SIG-M5 treated with dmso at 0.1 percent for 504 hours (cell line): ENCODE measurements around the gene RBM44.
"Not testable (repeated sequence)": the region's sequence is repeated elsewhere in the genome, so short reads cannot be mapped to it uniquely, and the experiment has no call there.

Source experiments
- DNase-seq: peaks from one replicate; lab custom pipeline; 2025; ENCODE audit not compliant: unreplicated experiment; lab: John Stamatoyannopoulos, UW

The RBM44 gene, protein sequence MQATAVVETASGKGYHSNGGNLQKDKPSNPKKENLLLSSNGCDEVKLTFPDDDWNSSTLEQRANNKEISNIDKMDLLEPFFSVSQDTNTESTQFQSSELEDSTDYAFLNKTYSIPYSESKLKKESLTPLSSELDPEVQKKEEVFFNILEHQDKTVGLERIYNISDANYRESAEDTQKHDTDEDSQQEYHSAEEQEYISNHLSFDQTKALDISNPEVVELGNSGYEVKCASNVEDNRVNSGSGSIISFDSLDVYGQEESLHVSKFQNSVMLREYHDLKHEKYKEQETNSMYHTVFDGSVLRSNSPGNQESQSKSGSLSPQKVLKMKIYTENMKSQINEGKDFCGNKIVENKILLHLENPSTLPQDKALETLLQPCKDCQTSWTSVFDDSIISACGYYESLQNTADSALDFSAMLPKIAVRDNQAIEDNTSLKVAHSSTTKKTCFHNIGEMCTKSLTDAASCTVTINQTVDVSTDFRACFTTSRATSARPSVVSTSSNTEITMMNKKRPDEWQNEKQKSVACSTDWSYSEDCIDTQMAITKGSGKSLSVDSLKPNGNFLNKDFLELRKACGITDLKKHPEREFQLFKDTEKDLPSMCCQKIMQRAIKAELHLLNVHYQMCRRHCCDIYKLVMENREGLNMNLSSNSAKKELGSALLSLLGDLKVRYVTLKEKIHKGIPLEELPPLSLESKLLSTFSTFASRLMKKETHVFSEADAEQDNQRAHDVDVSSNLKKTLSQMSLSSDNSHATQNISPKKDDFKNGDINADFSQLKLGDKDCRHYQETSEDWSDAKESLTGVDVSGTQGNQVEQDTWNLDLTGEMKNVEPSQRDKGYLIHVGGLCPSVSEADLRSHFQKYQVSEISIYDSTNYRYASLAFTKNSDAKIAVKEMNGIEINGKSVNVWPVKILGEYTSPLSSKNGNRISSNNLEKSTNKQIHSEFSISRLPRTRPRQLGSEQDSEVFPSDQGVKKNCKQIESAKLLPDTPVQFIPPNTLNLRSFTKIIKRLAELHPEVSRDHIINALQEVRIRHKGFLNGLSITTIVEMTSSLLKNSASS

DNA sequence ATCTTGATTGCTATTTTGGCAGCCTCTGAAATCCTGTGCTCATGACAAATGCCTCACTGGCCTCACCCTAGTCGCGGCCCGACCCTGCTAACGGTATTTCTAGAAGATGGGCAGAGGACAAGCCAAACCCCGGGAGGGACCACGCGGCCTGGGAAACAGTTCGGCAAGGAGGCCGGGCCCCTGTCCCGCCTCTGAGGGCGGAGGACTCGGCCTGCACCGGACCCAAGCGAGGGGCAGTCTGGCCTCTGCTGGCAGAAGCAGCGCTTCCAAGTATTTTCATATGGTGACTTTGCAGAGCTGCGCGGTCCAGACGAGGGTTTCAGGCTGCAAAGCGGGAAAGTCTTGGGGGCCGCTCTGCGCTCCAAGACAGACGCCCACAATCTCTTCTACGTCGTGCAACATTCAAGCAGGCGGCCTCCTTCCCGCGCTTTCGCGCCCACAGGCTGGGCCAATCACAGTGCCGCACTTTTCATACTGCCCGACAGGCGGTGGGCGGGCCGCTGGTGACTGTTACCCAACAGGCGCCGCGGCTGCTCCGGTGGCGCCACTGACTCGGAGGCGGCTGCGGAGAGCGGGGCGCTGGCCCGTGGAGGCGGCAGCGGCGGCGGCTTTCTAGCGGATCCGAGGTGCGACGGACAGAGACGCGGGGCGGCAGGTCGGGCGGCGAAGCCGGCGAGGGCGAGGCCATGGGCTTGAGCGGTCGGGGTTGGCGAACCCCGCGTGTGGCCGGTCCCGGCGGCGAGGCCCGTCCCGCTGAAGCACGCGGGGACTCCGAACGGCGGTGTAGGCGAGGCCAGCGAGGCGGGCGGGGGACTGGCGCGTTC lies at the start of gene RBM44:
Gene RBM44 (plus strand): TSS at position 544 of the 824 bp plus-strand sequence. CDS start 14,831 bp downstream, outside the sequence.
- no peak for DNase-seq

DNA sequence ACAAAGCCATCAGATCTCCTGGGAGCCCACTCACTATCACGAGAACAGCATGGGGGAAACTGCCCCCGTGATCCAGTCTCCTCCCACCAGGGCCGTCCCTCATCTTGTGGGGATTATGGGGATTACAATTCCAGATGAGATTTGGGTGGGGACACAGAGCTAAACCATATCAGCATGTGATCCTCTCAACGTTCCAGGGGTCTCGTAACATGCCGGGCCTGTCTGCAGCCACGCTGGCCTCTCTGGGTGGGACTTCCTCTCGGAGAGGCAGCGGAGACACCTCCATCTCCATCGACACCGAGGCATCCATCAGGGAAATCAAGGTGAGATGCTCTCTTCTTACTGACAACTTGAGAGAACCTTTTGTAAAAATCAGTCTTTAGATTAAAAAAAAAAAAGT lies 49.6 kb upstream of the RBM44 start:
- no peak for DNase-seq

DNA sequence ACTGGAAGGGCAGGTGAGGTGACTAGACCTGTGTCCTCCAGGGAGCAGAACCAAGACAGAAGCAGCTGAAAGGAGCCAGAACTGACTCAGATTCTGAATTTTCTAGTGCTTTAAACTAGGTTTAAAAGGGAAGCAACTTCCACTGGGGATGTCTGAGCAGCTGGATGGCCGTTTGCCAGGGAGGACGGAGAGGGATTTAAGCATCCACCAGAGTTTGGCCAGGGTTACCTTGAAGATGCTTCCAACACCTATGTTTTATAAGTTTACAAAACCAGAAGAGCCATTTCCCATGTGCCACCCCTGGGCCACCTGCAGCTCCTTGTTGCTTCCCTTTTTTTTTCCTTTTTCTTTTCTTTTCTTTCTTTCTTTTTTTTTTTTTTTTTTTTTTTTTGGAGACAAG lies 48.6 kb upstream of the RBM44 start:
- no peak for DNase-seq

DNA sequence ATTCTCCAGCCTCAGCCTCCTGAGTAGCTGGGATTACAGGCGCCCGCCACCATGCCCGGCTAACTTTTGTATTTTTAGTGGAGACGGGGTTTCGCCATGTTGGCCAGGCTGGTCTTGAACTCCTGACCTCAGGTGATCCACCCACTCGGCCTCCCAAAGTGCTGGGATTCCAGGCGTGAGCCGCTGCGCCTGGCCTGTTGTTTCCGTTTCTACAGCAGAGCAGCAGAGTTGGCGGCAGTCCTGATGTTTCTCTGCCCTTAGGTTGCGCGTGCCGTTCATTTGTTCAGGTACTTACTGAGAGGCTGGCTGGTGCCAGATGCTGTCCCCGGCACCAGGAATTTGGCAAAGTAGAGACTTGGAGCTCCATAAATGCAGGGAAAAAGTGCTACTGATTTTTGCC lies 48.1 kb upstream of the RBM44 start:
- DNase-seq: not testable (repeated sequence)

DNA sequence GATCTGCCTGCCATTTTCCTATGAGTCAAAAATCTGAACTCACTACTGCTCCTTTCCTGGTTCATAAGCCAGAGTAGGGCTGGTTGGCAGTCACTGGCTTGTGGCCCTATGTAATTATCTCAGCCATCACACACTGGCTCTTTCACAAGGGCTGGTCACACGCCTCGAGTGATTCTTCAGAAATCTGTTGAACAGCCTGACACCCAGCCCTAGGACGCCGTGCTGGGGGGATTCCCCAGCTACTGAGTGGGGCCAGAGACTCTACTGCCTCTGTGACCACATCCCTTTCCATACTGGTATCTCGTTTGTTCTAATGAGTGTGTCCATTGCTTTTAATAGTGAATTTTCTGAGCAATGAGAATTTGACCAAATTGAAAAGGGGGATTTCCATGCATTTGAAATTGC lies 45.8 kb upstream of the RBM44 start:
- no peak for DNase-seq

DNA sequence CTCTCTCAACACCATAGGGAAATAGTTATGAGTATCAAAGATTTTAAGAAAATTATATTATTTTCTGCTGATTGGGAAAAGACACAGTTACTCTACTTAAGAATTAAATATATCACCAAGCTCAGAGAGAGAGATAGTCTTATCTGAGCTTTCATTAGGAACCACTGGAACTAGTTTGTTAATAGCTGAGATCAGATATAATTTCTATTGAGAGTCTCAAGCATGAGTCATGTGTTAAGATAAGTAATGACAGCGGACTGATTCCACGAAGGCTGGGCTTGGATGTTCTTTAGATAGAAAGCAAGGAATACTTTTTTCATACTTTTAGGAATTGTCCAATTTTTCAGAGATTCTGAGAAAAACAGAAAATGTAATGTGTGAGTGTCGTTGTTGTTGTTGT lies 44.4 kb upstream of the RBM44 start:
- DNase-seq: no peak

DNA sequence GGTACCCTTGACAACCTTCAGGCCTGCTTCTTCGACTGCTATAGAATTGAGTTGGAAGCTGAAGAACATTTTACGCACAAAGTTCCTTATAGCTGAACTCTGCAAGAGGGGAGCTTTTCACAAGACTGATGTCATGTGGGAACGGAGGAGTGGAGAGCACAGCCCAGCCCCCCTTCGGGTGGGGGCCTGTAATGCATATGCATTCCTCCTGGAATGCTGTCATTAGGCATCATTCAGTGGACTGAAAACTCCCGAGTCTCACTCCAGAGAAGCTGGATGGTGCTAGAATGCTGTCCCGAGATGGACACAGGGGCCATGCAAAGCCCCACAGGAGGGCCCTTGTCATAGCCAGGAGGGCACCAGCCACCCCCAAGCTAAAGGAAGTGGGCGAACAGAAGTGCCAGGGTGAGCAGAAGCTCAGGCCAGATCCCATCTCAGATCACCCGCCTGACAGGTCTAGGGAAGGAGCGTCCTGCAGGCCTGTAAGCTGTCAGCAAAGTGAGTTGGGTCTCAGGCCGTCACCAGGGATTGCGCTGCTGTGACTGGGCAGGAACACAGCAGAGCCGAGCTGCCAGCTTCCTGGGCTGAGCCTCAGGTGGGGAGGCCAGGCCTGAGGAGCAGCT lies 43.8 kb upstream of the RBM44 start:
- no peak for DNase-seq

DNA sequence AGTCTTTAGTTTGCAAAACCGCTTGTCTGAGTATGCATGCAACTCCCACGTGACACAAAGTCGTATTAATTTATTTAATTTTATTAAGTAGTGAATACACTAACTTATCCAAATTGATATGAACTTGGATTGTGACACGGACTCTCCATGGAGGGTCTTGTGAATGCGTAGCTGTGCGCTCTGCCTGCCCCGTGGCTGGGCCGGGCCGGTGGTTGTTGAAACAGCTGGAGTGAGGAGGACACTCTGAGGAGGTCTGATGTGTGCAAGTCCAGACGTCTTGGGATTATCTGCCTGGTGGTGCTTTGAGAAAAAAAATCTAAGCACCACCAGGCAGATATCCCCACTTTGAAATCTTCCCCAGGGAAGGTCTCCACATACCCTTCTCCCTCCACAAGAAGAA lies 41.0 kb upstream of the RBM44 start:
- no peak for DNase-seq

DNA sequence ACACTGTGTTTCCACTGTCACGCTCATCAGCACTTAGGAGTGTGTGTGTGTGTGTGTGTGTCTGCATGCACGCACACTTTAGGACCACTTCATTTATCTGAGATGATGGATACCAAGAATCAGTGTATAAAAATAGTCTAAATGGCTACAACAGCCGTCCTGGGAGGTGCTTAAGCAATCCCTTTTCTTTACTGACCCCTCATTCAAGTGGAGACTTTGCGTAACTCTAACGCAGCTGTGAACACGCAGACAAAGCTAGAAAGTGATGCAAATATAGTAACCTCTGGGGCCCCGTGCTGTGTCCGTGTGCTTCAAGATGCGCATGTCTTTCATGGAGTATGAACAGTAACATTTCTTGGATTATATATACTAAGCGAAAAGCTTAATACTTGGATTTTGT lies 40.4 kb upstream of the RBM44 start:
- peak; percentile 70 for DNase-seq

DNA sequence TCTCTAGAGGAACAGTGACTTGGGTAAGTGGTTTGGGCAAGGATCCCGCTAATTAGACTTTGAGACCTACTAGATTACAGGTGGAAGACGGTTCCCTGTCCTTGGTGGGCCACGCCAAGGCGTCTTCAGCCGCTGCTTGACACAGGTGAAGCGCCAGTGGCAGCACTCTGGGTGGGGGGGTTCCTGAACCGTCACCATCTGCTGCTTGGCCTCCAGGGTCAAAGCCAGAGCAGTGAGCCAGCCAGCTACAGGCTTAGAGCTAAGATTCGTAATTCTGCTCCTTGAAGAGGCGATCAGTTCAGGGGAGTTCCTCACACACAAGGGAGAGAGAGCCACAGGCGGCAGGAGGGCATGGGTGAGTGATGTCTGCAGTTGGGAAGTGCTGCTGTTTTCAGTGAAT lies 39.4 kb upstream of the RBM44 start:
- DNase-seq: no peak

DNA sequence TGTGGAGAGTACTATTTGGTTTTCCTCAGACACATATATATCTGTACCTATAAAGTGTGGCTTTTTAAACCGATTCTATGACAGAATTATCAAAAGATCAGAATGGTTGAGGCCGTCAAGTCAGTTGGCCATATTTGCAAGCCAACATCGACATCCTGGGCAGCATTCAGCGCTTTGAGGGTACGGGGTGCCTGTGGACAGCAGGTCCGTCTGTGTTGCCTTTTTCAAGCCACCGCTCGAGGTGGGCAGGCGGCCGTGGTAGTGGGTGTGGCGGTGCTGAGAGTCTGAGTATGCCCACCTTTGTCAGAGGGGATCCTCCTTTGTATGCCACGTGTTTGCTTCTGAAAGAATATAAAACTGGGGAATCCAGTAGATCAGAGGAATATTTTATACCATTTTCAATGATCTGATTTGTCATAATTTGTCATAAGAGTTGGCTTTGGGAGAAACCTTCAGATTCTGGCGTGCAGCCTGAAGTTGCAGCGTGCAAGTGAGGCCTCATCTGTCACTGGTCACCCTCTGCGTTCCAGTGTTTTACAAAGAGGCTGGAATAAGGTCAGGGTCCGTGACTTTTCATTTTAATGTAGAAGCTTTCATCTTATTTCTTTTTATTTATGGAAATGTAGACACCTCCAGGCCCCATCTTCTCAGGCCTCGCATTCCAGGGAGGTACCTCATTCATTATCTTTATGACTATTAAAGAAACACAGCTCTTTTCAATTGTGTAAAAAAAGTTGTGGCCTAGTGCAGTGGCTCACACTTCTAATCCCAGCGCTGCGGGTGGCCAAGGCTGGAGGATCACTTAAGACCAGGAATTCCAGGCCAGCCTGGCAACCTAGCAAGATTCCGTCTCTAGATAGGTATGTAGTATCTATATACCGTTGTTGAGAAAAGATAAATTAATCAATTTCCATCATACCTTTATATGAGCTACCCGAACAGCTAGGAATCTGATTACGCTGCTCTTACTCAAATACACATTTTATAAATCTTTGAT lies 37.8 kb upstream of the RBM44 start:
- no peak for DNase-seq

DNA sequence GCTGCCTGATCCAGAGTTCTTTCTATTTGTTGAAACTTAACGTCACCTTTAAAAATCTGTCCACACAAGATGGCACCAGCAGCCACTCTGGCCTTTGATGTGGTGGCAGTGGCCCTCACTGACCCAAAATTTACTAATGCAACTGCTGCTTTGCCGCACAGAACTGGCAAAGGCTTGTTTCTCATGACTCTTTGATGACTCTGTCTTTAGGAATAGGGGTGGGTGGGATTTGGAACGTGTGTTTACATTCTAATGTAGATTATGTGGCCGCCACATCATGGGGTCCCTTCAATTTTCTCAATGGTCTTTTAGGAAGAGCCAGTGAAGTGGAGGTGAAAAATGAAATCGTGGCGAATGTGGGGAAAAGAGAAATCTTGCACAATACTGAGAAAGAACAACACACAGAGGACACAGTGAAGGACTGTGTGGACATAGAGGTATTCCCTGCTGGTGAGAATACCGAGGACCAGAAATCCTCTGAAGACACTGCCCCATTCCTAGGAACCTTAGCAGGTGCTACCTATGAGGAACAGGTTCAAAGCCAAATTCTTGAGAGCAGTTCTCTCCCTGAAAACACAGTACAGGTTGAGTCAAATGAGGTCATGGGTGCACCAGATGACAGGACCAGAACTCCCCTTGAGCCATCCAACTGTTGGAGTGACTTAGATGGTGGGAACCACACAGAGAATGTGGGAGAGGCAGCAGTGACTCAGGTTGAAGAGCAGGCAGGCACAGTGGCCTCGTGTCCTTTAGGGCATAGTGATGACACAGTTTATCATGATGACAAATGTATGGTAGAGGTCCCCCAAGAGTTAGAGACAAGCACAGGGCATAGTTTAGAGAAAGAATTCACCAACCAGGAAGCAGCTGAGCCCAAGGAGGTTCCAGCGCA lies 36.0 kb upstream of the RBM44 start:
- not testable (repeated sequence) for DNase-seq

DNA sequence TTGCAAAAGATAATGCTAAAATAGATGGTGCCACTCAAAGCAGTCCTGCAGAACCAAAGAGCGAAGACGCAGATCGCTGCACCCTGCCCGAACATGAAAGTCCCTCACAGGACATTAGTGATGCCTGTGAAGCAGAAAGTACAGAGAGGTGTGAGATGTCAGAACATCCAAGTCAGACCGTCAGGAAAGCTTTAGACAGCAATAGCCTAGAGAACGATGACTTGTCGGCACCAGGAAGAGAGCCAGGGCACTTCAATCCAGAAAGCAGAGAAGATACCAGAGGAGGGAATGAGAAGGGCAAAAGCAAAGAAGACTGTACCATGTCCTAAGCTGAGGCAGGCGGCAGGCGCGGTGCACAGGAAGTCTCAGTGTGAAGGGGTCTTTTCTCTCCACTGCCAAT lies 34.8 kb upstream of the RBM44 start:
- no peak for DNase-seq

DNA sequence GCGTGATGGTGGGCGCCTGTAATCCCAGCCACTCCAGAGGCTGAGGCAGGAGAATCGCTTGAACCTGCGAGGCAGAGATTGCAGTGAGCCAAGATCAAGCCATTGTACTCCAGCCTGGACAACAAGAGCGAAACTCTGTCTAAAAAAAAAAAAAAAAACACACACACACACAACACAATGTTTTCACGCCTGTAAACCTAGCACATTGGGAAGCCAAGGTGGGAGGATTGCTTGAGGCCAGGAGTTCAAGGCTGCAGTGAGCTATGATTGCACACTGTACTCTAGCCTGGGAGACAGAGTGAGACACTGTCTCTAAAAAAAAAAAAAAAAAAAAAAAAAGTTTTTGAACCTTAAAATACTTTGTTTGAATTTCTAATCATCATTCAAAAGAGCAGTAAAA lies 33.5 kb upstream of the RBM44 start:
- DNase-seq: not testable (repeated sequence)

DNA sequence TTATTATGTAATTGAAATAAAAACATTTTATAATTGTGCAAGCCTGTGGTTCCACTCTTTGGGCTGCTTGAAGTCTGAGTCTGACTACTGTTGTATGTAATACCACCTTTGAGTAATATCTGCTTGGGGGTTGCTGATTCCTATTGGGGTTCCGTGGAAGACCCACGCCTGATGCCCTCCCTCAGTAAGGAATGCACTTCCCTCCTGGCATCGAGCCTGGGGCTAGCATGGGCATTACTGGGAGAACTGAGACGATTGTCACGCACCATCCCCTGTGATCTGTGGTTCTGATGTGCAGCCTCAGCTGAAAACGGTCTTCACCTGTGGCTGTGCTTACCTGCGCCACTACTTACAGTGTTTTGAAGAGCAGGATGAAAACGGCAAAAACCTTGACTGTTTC lies 32.7 kb upstream of the RBM44 start:
- DNase-seq: no peak

DNA sequence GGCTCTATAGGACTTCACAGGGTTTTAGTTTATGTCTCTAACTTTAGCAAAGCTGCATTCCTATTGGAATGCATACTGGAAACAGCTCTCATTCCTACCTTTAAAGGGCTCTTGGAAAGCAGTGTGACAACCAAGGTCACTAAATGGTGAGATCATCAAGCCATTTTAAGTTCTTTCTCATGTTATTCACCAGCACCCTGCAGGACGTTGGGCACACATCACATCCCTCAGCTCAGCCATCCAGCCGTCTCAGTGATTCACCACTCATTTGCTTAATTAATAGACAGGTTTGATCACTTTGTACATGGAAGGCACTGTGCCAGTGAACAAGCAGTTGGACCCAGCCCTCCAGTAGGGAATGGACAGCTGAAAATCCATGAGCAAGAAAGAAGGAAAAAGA lies 32.2 kb upstream of the RBM44 start:
- DNase-seq: no peak

DNA sequence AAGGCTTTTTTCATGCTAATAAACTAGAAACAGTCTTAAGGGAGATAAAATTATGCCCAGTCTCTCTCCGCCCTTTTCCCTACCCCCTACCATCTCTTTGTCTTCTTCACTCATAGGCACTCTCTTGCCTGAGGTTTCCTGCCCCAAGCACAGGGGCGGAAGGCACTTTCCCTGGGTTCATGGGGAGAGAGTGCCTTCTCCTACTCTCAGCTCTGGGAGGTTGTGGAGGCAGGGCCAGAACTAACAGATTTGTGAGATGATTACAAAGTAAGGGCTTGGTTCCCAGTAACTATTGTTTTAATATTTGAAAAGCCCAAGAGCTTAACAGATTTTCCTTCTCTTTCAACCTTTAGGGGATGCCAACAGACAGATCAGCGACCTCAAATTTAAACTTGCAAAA lies 26.1 kb upstream of the RBM44 start:
- DNase-seq: no peak

DNA sequence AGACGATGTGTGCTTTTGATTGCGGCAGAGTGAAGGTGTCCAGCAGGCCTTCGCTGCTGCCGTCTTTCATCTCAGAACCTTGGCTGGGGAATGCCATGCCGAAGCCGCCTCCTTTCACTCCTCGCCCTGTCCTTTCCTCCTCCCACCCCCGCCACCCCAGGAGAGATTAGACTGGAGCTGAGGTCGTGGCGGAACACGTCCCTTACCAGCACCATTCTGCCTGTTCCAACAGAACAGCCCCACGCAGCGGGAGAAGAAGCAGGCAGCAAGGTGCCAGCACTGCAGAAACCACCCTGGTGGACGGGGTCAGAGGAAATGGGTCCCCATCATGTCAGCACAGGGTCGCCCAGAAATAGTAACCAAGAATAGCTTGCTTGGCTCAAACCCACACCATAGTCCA lies 24.8 kb upstream of the RBM44 start:
- DNase-seq: no peak
